Activated CD4-positive, alpha-beta T cell treated with anti-CD3 and anti-CD28 coated beads, Interleukin-2, amount 50 U/mL, for 16 hours (primary cell): ENCODE measurements around the gene LMNA.
"Not testable (repeated sequence)": the region's sequence is repeated elsewhere in the genome, so short reads cannot be mapped to it uniquely, and the experiment has no call there.

Experiments
- DNase-seq: peaks from one replicate; pipeline ENCODE4 v3.0.0-alpha.2; 2020

Gene LMNA

DNA sequence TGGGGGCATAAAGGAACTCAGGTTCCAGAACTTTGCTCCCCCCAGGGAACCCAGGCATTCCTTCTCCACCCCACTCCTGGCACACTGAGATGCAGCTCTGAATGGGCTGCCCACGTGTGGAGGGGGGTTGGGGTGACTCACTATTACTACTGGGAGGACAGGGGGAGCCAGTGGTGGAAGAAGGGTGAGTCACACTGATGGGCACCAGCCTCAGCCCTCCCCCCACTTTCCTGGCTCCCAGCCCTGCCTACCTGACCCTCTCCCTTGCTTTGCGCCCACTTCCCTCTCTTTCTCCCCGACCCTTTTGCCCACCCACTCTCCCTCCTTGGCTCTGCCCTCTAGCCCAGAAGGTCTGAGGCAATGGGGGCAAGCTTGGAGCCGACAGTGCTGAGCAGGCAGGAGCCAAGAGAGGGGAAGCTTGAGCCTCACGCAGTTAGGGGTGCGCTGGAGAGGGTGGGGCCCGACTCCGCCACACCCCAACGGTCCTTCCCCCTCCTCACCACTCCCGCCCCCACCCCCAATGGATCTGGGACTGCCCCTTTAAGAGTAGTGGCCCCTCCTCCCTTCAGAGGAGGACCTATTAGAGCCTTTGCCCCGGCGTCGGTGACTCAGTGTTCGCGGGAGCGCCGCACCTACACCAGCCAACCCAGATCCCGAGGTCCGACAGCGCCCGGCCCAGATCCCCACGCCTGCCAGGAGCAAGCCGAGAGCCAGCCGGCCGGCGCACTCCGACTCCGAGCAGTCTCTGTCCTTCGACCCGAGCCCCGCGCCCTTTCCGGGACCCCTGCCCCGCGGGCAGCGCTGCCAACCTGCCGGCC is at the start of gene LMNA:
Gene LMNA (plus strand): TSS at position 611 of the 818 bp plus-strand sequence. CDS start 208 bp downstream, outside the sequence.
- peak; percentile 92 for DNase-seq

DNA sequence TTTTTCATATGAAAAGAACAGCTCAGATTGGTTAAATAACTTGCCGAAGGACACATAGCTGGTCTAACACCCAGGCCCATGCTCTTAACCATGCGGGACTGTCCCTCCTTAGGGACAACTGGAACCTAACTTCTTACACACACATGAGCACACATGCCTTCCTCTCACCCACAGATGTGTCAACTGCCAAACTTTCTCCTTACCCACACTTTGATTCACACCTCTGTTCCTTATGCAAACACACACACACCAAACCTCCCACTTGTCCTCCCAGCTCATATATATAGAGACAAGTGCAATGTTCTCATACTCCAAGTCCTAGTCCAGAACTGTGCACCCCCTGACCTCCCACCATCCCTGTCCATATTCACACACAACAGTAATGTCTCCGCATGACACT is 49.3 kb upstream of the LMNA start:
- DNase-seq: no peak

DNA sequence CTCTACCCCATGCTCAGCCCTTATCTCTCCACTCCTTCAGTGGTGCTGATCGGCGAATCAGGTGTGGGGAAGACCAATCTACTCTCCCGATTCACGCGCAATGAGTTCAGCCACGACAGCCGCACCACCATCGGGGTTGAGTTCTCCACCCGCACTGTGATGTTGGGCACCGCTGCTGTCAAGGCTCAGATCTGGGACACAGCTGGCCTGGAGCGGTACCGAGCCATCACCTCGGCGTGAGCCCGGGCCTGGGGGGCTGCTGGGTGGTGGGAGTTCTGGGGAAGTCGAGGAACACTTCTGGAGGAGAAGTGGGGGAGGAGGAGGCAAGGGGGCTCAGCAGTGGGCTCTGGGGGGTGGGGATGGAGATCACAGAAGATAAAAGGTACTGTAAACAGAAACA is 48.6 kb upstream of the LMNA start:
- no peak for DNase-seq

DNA sequence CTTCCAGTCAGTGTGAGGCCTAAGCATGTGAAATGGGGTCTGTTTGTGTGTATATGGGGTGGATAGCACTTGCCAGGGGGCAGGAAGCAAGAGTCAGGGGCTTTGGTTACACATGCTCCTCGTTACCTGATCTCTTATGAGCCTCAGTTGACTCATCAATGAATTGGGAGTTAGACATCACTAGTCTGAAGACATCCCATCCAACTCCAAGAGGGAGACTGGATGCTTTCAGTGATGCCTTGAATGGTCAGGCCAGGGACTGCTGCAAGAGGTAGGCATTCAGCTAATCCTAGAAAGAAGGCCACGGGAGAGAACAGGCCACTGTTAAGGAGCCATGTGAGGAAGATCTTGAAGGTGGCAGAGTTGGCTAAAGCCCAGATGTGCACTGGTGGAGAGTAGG is 47.2 kb upstream of the LMNA start:
- no peak for DNase-seq

DNA sequence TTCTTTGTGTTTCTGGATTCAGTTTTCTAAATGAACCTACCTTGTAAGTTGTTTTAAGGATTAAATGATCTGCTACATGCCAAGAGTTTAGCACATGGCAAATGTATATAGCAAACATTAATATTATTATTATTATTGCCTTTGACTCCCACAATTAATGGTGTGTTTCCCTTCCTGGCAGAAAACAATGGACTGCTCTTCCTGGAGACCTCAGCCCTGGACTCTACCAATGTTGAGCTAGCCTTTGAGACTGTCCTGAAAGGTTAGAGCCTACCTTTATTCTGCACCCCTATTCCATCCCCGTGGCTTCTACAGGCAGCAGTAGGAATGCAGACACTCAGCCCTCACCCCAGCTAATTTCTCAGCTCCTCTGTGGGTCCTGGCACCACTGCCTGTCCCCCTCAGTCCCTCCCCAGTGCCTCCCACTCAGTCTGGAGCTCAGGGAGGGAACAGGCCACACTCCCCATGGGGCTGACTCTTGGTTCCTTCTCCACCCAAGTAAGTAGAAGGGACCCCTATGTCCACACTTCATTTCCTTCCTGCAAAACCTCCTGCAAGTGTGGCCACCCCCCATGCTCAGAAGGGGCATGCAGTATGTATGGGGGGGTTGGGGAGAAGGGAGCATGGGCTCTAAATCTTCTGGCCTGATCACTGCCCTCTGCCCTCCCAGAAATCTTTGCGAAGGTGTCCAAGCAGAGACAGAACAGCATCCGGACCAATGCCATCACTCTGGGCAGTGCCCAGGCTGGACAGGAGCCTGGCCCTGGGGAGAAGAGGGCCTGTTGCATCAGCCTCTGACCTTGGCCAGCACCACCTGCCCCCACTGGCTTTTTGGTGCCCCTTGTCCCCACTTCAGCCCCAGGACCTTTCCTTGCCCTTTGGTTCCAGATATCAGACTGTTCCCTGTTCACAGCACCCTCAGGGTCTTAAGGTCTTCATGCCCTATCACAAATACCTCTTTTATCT is 44.7 kb upstream of the LMNA start:
- DNase-seq: no peak

DNA sequence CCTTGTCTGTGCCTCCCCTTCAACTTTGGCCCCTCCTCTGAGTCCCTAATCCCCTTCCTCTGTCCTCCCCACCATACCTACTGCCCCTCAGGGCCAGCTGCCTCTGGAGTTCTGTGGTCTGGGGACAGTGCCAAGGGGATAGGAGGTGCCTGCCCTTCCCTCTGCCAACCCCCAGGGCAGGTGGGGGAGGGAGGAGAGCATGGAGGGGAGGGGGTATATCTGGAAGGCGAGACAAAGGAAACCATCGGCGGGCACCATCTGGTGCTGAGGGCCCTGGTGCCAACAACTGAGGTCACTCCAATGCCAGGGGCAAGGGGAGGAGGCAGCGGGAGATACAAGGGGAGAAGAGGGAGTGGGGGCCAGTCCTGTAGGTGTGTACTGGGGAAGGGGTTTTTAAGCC is 44.0 kb upstream of the LMNA start:
- no peak for DNase-seq

DNA sequence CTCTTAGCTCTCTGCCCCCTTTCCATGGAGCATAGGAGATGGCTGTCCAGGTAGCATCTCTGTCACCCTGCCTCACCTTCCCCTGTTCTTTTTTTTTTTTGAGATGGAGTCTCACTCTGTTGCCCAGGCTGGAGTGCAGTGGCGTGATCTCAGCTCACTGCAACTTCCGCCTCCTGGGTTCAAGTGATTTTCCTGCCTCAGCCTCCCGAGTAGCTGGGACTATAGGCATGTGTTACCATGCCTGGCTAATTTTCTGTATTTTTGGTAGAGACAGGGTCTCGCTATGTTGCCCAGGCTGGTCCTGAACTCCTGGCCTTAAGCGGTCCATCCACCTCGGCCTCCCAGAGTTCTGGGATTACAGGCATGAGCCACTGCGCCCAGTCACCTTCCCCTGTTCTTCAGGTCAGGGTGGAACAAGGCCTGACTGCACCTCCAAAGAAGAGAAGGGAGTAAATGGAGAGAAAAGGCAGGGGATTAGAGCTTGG is 43.1 kb upstream of the LMNA start:
- not testable (repeated sequence) for DNase-seq

DNA sequence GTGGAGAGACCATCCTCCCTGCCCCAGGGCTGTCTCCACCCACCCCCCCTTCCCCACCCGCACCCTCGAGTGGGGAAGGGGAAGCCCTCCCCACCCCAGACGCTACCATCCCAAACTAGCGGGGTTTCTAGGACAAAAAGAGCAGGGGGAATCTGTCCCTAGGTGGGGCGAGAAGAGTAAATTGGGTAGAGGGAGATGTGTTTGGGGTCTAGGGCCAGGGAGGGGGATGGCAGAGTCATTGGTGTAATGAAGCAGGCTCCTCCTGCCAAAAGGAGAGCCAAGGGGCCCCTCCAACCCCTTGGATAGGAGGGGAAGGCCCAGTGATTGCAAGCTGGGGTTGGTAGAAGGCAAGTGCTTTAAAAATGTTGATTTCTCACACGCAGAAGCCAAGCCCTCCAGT is 42.3 kb upstream of the LMNA start:
- DNase-seq: no peak

DNA sequence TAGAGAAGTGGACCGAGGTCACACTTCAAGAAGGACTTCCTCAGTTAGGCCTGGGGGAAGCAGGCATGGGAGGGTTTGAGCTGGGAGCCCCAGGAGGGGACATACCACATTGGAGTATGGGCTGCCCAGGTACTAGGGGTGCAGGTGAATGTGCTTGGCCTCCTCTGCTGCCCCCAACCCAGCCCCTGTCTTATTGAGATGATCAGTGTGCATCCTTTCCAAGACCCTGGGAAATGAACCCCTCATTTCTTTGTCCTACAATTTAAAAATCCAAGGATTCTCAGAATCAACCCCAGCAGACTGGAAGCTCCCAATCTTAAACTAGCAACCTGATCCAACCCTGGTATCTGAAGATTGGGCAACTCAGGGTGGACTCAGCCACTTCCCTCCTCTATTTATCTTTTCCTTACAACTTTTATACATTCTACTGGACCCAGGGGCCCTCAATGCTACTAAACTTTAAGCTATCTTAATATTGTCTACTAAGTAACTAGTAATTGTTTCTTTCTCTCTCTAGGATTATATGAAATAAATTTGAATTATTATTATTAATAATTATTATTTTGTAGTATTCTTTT is 41.3 kb upstream of the LMNA start:
- DNase-seq: no peak

DNA sequence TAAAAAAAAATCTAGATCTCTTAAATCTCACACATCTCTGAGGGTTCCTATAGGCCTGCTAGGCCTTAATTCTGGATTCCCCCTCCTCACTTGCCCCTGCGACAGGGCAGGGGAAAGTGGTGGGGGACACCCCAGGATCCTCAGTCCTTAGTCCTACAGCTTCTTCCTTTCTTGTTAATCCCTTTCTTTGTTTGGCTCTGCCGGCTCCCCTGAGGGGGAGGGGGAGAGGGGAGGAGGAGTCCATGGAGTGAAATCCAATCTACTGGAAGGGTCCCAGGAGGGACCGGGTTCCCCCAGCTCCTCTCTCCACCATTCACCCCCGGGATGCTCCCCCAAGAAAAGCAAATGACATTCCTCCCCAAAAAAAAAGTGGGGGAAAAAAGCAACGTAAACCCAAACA is 40.8 kb upstream of the LMNA start:
- no peak for DNase-seq

DNA sequence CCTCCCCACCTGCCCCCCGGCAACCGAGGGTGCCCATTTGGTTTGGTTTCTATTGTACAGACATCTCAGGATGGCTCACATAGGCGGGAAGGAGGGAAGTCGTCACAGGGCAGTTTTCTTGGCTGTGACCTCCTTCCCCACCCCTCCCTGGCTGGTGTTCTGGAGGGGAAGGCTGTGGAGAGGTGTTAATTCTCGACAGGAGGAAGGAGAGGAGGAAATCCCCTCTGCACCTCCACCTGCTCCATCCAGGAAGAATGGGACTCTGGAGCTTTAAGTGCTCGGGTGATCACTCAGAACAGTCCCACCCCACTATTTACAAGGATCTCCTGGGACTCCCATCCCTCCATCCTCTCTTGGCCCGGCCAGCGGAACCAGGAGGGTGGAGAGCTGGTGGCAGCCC is 39.9 kb upstream of the LMNA start:
- DNase-seq: no peak

DNA sequence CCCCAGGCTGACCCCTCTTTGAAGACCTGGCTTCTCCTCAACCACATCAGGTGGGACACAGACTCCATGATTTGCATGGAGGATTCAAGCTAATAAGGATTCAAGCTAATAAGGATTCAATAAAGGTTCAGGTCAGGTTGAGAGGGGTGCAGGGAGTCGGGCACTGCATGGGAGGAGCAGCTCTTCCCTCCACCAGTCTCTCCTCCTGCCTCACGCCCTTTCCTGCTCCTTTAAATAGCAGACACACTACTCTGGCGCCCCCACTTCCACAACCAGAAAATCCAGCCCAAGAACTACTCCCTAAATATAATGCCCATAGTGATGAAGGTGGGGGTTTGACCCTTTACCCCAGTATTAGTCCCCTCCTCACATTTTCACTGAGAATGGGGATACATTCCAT is 39.3 kb upstream of the LMNA start:
- DNase-seq: no peak

DNA sequence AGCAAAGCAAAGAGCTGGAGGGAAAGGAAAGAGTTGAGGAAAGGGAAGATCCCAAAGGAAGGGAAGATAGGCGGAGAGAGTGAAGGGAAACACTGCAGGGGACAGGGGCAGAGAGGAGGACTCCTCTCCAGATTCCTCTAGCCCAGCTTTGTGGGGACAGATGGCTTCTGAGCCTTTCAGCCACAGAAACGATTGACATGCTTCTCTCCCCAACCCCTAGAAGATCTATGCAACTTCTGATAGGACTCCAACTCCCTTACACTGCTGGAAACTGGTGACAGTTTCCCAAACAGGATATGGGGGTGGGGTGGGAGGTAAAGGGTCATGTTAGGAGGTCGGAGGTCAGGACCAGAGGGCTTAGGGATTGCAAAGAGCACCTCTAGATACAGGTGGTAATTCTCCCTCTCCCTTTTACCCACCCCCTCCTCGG is 38.7 kb upstream of the LMNA start:
- no peak for DNase-seq

DNA sequence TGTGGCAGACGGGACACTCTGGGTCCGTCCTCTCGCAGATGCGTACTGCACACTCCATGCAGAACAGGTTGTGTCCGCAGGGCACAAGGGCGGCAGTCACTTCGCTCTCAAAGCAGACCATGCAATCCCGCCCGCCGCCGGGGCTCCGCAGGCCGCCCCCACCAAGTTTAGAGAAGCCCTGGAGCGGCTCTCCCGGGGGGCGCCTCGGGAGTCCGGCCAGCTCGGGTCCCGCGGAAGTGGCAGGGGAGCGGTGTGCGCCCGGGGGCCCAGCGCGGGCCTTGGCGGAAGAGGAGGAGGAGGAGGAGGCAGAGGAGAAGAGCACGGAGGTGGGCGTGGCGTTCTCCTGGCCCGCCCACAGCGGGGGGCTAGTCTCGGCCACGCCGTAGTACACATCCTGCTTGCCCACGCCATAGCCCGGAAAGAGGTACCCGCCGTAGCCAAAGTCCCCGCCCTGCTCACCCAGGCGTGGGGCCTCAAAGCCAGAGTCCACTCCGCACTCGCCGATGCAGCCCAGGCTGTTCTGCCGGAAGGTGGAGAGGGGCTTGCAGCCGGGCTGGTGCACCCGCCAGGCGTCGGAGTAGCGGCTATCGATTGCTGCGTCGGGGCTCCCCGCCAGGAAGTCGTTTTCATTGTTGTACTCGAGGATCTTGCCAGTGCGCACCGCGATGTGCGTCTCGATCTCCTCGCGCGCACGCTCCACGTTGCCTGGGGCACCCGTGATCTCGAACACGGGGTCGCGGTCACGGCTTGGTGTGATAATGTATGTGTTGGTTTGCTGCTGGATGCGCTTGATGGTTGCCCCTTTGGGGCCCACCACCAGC is 37.7 kb upstream of the LMNA start:
- DNase-seq: no peak

DNA sequence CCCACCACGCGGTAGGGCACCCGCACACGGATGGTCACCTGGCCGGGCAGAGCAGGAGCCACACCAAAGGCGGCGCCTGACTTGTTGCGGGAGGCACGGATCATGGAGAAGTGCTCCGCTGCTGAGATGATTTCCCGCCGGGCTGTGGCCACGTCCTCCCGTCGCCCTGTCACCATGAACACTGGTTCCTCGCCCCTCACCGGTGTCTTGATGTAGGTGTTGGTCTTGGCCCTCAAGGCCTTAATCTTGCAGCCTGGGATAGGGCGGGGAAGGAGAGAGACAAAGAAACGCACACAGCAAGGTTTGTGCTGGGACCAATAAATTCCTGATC is 37.1 kb upstream of the LMNA start:
- DNase-seq: no peak

DNA sequence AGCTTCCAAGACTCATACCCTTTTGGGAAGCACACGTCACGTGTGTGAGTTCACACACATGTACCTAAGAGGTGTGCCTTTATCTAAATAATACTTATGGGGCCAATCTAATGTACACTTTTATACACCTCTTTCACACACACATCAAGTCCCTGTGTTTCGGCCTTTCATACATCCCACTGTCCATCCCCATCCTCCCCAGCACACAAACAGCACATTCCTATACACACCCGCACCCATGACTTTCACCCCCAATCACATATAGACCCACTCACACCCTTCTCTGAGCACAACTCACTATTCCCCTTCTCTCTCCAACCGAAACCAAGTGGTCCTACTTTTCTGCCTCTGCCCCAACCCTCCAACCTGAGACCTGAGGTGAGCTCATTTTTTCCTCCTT is 35.8 kb upstream of the LMNA start:
- no peak for DNase-seq

DNA sequence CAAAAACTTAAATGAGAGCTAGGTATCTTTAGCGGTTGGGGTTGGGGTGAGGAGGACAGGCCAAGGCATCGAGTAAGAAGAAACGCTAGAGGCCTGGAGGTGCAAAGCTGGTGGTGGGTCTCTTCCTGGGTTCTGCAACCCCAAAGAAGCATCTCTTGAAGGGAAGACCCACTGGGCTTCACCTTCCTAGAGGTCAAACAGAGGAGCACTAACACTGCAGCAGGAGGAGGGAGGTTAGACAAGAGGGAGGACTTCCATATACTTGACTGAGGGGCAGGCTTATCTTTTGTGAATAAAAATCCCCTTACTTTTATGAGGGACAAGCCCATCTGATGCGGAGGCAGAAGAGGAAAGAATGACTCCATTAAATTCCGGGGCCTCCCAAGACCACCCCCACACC is 34.7 kb upstream of the LMNA start:
- DNase-seq: no peak

DNA sequence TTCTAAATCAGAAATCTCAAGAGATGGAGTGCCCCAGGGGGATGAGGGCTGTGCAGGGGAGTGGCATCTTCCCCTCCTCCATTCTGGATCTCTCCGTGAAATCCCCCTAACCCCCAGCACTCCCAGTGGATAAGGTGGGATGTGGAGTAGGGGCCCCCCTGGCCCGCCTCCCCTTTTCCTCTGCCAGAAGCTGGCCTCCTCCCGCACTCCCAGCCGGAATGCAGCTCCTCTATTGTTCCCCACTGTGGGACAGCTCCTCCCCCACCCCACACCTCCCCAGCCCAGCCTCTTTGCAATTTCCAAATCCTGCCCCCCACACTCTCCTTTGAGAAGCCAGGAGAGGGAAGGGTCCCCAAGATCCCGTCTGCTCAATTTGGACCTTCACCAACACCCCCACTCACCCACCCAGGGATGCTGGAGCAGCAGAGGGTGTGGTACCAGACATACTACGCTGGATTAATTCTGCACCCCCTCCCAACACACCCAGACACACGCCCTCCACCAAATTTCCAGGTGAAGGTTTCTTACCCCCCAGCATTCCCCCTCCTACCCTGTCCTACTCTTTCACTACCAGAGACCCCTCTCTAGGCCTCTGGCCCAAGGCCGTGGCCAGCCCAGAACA is 34.2 kb upstream of the LMNA start:
- no peak for DNase-seq

DNA sequence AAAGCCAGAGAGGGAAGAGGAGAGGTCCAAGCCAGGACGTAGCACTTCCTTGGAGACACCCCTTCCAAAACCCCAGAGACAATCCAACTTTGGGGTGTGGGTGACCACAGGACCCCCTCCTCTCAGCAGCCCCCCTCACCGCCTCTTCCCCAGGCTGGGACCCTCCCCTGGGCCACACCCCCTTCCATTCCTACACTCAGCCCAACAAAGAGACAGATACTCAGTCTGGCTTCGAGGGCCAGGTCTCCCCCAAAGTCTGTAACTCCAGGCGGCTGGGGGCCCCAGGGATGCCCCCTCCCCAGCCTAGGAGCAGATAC is 33.7 kb upstream of the LMNA start:
- DNase-seq: no peak

DNA sequence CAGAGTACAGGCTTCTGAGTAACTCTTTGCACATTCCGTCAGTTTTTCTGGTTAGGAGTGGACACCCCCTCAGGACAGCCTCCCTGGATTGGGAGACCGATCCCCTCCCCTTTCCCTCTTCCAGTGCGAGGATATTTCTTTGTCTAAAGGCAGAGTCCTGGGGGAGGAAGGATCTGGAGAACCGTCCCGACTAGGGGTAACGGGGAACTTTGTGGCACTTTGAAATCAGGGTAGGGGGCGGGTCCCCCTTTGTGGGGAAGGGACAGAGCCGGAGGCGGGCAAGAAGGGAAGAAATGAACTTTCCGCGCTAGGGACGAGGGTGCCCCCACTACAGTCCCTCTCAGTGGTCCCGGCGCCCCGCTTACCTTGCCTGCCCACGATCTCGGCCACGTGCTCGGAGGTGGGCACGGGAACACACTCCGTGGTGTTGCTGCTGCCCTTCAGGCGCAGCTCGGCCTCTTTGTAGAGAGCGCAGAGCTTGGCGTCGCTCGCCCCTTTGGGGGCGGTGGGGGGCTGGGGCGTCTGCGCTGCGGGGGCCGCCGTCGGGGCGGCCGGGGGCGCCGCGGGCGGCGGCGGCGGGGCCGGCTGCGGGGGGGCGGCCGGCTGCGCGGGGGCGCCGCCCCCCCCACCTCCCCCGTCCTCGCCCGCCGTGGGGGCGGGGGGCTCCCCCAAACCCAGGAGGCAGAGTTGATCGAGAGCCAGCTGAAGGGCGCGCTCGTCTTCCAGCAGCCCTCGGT is 33.2 kb upstream of the LMNA start:
- no peak for DNase-seq

DNA sequence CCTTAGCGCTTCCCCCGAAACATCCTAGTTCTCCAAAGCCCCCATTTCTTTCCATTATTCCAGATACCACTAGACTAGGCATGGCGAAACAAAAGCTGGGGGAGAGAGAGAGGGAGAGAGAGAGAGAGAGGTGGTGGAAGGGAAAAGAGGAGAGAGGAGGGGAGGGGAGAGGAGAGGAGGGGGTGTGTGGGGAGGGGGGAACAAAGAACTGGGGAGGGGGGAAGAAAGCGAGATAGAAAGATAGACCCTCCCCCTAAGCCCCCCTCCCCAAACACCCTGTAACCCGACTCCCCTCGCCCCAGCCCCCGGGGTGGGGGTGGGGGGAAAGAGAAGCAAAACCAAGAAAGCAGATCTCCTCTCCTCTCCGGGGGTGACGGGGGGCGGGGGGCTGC is 32.6 kb upstream of the LMNA start:
- no peak for DNase-seq
